GM21528 (cell line): ENCODE measurements around the gene ELFN2.
"Not testable (repeated sequence)": the region's sequence is repeated elsewhere in the genome, so short reads cannot be mapped to it uniquely, and the experiment has no call there.

Experiments
- ATAC-seq: cut with Tn5 transposase; IDR thresholded peaks from one replicate; pipeline ENCODE4 v1.9.1; 2021; ENCODE audit warnings: mild to moderate bottlenecking, moderate library complexity; ENCODE audit not compliant: unreplicated experiment, low FRiP score

Gene ELFN2, protein sequence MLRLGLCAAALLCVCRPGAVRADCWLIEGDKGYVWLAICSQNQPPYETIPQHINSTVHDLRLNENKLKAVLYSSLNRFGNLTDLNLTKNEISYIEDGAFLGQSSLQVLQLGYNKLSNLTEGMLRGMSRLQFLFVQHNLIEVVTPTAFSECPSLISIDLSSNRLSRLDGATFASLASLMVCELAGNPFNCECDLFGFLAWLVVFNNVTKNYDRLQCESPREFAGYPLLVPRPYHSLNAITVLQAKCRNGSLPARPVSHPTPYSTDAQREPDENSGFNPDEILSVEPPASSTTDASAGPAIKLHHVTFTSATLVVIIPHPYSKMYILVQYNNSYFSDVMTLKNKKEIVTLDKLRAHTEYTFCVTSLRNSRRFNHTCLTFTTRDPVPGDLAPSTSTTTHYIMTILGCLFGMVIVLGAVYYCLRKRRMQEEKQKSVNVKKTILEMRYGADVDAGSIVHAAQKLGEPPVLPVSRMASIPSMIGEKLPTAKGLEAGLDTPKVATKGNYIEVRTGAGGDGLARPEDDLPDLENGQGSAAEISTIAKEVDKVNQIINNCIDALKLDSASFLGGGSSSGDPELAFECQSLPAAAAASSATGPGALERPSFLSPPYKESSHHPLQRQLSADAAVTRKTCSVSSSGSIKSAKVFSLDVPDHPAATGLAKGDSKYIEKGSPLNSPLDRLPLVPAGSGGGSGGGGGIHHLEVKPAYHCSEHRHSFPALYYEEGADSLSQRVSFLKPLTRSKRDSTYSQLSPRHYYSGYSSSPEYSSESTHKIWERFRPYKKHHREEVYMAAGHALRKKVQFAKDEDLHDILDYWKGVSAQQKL

DNA sequence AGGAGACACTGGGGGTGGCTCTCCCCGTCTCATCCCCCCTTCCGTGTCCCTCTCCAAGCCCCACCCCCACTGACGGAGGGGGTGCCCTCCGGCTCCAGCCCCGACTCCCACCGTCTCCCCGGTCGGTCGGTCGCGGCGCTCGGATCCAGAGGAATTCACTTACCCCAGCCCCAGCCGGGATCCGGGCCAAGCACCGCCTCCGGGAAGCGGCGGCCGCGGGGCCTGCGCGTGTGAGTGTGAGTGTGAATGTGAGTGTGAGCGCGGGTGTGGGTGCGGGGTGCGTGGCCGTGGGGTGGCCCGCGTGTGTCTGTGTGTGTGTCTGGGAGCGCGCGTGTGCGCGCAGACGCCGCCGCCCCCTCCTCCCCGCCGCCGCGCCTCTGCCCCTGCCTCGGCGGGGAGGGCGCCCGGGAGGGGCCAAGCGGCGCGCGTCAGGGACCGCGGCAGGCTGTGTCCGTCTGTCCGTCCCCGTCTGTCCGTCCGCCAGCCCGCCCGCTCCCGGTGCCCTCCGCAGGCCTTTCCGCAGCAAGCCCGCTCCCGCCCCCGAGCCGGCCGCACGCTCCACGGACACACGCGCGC, at the start of gene ELFN2:
Gene ELFN2, minus strand, starts transcription at position 345 of the 576 bp plus-strand sequence. CDS start 51,945 bp downstream, outside the sequence.
- ATAC-seq = no peak

DNA sequence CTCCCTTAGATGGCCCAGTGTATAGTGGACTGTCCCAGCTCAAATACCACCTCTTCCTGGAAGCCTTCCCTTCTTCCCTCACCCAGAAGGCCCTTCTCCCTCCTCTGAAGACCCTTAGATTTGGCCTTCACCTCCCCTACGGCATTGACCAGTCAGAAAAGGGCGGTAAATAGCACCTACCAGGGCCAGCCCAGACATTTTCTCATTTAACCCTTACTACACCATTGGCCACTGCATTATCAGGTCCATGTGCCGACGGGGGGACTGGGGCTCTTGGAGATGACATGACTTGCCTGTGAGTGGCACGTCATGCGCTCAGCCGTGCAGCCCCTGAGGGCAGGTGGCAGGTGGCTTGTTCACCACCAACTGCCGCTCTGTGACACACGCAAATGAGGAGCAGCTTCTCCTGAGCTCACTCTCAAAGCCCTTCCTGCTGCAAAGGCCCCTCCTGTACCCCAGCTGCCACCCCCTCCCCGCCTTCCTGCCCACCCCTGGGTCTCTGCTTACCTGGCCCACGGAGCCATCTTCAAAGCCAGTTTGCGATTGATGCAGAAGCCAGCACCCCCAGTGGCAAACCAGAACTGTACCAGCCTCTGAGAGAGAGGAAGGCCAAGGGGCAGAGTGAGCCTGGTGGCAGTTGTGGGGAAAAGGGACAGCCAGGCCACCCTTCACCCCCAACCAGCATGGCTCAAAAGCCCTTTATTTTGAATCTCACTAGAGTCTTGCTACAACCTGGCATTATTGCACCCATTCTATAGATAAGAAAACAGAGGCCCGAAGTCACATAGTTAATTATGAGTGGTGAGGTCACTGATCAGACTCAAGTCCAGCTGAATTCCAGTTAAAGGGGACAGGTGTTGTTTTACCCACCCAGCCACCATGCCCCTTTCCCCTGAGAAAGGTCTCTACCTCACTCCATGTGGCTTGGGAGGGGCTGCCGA, 49.4 kb upstream of the ELFN2 start:
- no peak for ATAC-seq

DNA sequence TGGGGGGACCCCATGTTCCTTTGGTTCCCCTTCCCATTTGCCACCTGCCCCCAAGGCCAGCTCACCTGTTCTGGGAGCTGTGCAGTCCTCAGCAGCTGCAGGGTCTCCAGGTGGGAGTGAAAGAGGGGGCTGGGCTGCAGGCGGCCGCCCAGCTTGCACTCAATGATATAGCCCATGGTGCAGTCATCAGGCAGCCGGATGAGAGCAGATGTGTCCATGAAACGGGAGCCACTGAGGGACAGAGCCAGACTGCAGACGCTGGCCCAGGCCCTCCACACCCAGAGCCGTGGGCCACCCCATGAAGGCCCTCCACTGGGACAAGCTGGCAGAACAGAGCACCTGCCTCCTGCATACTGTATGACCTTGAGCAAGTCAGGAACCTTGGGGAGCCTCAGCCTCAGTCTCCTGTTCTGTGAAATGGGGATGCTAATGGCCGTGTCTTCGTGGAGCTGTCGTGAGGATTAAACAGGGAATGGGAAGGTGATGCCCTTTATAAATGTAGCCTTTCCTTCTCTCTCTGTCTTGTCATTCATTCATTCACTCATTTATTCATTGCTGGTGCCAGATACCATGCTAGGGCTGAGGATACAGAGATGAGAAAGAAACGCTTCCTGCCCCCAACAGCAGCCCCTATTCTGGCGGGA, 47.3 kb upstream of the ELFN2 start:
- no peak for ATAC-seq

DNA sequence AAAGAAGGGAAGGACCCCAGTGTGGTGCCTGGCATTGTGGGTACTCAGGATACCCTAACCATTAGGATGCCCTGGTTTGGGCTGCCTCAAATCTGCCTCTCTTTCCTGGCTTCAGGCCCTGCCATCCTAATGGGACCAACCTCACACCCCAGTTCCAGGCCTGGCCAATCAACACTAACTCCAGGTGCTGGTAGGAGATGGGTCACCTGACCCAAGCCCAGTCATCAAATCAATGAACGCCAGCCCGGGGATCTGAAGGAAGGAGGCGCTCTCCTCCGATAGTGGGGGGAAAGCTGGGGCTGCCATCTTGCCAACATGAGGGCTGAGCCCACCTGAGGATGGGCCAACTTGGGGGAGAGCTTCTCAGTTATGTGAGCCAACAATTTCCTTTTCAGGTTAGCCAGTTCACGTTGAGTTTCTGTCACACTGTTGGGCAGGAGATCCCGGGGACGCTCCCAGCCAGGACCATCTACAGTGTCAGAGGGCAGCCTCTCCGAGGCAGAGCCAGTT, 46.2 kb upstream of the ELFN2 start:
- no peak for ATAC-seq

DNA sequence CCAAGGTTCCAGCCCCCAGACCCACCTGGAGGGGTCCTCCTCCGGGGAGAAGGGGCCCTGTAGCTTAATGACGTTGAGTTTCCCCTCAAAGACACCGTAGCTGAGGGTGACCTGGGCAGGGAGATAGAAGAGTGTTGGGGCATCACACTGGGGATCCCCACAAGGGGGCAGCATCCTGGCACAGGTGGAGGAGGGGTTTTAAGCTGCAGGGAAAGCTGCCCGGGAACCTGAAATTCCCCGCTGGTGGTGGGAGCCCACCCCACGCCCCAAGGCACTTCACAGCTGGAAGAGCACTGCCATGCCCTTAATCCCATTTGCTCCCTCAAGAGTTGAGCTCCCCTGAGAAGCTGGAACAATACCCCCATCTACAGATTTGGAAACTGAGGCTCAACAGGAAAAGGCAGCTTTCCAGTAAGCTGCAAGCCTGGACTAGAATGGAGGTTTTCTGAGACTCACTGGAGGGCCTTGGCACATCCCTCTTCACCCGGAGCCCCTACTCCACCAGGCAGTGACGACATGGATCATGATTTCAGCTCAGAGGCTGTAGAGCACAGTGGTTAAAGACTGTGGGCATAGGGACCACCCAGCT, 45.2 kb upstream of the ELFN2 start:
- no peak for ATAC-seq

DNA sequence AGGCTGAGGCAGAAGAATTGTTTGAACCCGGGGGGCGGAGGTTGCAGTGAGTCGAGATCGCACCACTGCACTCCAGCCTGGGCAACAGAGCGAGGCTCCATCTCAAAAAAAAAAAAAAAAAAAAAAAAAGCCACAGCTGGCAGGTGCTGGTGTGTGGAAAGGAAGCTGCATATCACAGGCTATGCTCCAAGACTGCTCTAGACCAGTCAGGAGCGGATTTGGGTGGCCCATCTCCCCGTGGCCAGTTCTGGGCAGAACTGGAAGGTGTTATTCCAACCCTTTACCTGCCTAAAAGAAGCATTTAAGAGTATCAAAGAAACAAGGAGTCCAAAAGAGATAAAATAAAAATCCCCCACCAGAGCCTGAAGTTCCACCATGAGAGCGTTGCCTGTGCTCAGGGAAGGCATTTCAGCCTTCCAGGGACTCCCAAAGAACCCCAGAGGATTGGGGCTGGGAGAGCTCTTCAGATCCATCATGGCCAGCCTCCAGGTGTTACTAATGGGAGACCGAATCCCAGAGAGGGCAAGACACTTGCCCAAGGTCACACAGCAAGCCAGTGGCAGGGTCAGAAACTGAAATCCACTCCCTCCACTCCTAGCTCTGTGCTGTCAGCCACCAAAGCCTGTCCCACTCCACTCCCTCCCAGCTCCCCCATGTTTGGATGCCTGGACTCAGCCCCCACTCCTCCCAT, 44.6 kb upstream of the ELFN2 start:
- no peak for ATAC-seq

DNA sequence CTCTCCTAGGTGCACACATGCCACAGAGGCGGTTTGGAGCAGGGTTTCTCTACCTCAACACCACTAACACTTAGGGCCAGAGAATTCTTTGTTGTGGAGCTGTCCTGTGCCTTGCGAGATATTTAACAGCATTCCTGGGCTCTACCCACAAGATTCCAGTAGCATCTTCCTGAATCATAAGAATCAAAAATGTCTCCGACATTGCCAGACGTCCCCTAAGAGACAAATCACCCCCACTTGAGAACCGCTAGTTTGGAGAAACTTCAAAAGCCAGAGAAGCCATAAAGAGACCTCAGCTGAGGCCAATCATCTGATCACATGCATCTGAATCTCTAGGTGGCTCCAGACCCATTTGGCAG, 42.8 kb upstream of the ELFN2 start:
- ATAC-seq = no peak

DNA sequence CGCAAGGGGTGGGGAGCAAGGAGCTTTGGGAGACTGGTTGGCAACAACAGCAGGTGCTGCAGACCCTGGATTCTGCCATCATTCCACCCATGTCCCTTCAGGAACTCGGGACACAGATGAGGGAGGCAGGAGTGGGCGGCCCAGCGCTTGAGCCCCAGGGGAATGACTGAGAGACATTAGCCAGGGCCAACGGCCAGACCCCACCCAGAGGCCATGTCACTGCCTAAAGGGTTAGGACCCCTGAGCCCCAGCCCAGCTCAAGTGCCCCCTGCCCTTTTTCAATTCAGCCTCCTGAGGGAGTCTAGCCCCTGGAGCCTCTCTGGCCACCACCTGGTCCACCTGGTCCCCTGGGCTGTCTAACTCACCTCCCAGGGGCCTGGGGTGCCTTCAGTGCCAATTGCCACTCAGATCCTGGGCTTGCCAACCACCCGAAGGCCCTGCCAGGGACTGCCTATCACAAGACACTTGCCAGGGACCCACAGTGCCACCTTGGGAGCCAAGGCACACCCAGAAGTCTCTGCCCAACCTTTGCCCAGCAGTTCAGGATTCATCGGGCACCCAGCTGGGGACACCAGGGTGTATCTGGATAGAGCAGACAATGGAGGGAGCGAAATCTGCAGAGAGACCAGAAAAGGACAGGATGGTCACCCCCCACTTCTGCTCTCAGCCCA, 42.3 kb upstream of the ELFN2 start:
- ATAC-seq = no peak

DNA sequence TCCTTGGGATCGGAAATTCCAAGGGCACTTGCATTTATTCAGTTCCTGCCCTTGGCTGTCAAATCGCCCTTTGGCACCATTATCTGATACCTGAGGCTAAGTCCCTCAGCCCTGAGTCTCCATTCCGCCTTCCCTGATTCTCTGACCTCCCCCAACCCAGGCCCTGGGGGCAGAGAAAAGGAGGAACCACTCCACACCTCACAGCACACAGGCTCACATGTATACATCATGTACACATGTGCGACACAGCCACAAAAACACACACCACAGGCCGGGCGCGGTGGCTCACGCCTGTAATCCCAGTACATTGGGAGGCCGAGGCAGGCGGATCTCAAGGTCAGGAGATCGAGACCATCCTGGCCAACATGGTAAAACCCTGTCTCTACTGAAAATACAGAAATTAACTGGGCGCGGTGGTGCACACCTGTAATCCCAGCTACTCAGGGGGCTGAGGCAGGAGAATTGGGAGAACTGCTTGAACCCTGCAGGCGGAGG, 41.0 kb upstream of the ELFN2 start:
- not testable (repeated sequence) for ATAC-seq

DNA sequence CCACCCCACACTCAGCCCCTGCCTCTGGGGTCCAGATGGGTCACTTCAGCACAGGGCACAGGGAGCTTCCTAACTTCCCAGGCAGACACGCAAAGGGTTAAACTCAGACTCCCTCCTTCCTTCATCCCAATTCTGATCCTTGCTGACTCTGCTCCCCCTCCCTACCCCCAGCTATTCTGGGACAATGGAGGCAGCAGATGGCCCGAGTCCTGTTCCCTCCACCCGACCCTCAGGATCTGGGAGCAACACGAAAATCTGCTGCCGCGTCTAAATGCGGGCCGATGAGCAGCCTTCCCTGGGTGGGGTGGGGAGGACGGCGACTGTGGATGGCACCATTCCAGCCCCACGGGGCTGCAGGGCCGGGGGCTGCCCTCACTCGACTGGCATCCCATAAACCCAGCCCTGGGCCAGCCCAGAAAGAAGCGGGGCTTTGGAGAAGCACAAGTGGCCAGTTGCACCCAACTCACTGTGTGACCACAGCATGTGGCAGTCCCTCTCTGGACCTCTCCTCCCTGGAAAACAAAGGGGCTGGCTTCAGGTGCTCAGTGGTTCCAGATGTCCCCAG, 40.2 kb upstream of the ELFN2 start:
- no peak for ATAC-seq

DNA sequence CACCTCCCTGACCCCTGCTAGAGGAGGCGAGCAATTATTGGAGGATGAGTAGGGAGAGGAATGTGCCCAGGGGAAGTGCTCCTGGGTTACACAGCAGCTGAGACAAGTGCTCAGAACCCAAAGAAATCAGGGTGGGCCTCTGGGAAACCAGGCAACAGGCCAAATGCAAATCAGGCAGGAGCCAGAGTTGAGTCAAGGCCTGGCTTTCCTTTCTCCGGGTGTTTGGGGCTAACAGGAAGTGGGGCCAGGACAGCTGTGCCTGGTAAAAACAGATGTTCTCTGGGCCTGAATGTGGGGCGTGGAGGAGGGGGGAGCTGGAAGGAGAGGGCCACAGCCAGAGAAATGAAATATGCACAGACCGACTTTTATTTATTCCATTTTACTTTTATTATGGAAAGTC, 36.9 kb upstream of the ELFN2 start:
- ATAC-seq = no peak

DNA sequence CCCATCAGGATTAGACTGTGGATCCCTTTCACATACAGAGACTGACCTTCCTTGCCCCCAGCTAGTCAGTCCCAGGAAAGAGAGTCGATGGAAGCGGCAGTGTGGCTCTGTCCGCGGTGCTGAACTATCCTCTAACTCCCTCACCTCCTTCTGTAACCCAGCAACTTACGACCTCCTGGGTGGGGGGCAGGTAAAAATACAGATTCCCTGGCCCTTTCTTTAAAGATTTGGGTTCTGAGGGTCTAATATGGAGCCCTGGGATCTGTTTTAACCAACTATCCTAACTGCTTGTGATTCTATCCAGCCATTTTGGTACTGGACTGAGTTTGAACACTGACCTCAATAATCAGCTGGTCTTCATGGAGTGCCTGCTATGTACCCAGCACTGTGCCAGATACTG, 35.7 kb upstream of the ELFN2 start:
- no peak for ATAC-seq

DNA sequence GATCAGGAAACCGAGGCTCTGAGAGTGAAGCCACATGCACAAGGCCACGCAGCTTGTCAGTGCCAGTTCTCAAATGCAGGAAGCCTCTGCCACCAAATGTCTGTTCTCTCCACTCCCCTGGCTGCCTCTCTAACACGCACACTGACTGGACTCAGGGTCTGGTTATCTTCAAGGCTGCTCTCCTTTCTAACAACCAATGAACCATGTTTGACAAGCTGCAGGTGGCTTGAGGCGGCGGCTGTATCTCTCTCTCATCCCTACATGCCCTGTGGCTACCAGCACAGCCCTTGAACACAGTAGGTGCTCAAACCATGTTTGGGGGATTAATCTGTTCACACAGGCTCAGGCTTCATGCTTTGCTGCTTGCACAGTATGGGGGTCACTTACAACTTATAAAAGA, 35.2 kb upstream of the ELFN2 start:
- ATAC-seq = no peak

DNA sequence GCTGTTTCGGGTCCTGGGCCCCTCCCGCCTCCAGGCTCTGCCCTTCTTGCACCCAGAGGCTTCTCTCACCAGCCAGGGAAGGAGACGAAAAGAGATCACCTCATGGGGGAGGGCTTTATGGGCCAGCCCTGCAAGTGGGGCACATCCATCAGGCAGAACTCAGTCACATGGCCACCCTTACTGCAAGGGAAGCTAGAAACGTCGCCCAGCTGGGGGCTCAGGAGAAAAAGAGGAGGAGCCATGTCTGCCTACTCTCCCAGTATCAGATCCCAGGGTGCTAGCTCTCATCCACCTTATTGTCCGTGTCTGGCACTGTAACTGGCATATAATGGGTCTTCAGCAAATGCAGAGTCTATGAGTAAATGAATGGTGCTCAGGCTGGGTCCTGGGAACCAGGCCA, 34.7 kb upstream of the ELFN2 start:
- ATAC-seq = no peak

DNA sequence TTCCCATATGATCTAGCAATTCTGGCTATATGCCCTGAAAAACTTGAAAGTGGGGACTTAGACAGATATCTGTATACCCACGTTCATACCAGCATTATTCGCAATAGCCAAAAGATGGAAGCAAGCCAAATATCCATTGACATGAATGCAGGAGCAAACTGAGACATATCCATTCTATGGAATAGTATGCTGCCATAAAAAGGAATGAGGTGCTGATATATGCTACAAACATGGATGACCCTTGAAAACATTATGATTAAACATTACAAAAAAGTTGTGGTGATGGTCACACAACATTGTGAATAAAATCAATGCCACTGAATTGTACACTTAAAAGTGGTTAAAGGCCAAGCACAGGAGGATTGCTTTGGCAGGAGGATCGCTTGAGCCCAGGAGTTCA, 33.4 kb upstream of the ELFN2 start:
- no peak for ATAC-seq

DNA sequence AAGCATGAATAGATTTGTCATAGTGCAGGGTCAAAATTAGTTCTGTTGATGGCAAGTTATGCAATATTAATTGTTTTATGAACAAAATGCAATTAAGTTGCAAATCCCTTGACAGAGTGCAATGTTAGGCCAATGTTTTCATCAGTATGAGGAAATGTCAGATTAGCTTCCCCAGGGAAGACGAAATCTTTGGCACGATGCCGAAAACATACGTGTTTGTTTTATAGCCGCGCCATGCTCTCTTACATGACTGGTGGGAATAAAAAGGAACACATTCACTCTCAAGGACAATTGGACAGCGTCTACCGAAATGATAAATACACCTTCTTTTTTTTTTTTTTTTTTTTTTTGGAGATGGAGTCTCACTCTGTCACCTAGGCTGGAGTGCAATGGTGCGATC, 31.9 kb upstream of the ELFN2 start:
- ATAC-seq = no peak

DNA sequence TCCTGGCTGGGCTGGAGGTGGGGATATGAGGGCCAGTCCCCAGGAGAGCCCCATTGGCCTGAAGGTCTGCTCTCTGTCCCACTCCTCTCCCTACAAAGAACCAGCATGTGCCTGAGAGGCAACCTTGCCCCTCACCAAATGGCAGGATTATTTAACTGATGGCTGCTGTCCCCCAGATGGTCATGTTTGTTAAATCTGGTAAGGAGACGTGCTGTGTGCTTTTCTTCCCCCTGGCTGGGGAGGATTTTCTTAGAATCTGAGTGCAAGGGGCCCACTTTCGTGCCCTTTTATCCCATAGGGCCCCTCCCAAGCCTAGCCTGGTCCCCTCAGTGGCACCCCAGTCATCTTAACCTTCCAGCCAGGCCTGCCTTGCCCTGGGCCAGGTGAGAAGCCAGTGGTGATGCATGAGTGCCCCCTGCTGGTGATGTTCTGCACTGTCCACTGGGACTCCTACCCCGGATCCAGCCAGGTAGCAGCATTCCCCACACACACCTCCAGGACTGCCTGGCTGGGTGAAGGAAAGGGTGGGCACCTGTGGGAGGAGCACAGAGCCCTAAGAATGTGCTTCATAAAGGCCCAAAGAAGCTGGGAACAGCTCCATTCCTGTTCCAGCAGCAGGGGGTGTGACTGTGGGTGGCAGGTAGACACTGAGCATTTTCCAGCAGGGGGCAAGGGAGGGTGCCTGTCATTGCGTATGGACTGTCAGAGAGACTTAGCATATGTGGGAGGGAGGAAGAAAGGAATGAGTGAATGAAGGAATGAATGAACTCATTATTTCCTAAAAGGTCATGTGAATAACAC, 30.0 kb upstream of the ELFN2 start:
- no peak for ATAC-seq
